Measurements from ENCODE around the gene TNFRSF17. TPM values are rescaled to one million over a fixed set of nuclear protein-coding genes. Genes with fewer than 3 reads are reported as not detected.

The TNFRSF17 gene
- total and polyA plus RNA-seq, 8 donors, result 0.24 to 1.2 (median 0.87) TPM; not detected in 4

GRCh38 chr16:11992586-11993524, 27.8 kb downstream of the TNFRSF17 start:
- Histone ChIP-seq H3K9me3 (no peaks in the 10 kb centered on the region), H3K27me3 (no peaks in the 10 kb centered on the region), H3K4me3 (no peak overlapping the region), H3K36me3 (no peaks in the 10 kb centered on the region), H3K27ac (no peak overlapping the region), H3K4me1 (peaks cover 0 to 56% of the 10 kb centered on the region in 2 donors)
- intact Hi-C loops (cut with DNase I), result no loop called here
- no peak for ATAC-seq
- no peak for TF ChIP-seq CTCF (IDR thresholded peaks at IDR 0.05)
- no peak for DNase-seq

GRCh38 chr16:11994143-11995119, 29.4 kb downstream of the TNFRSF17 start:
- TF ChIP-seq CTCF (IDR thresholded peaks at IDR 0.05), result no peak
- Histone ChIP-seq H3K36me3 (no peaks in the 10 kb centered on the region), H3K4me1 (peaks cover 0 to 50% of the 10 kb centered on the region in 2 donors), H3K27me3 (no peaks in the 10 kb centered on the region), H3K4me3 (no peak overlapping the region), H3K9me3 (no peaks in the 10 kb centered on the region), H3K27ac (peak overlapping the region; percentile 59 to 76)
- ATAC-seq (peak; percentile 92), DNase-seq (peak in 1 of 4 donors; percentile 80)
- intact Hi-C loops (cut with DNase I), result no loop called here

GRCh38 chr16:11996433-11997330, 31.7 kb downstream of the TNFRSF17 start:
- Histone ChIP-seq H3K36me3 (peaks cover 0 to 8% of the 10 kb centered on the region in 2 donors), H3K9me3 (no peaks in the 10 kb centered on the region), H3K4me1 (peaks cover 0 to 50% of the 10 kb centered on the region in 2 donors), H3K27ac (no peak overlapping the region), H3K4me3 (no peak overlapping the region), H3K27me3 (no peaks in the 10 kb centered on the region)
- no peak for TF ChIP-seq CTCF (IDR thresholded peaks at IDR 0.05)
- intact Hi-C loops (cut with DNase I), result no loop called here
- no peak for DNase-seq
- no peak for ATAC-seq

- intact Hi-C loops (cut with DNase I), result no loop called here
Observed at GRCh38 chr16:12000032-12000431, 35.0 kb downstream of the TNFRSF17 start.

More at GRCh38 chr16:12000032-12000431, 35.0 kb downstream of the TNFRSF17 start:
- no peak for TF ChIP-seq CTCF (IDR thresholded peaks at IDR 0.05)
- no peak overlapping the region for H3K4me3 ChIP-seq
- peaks cover 0 to 31% of the 10 kb centered on the region in 2 donors for H3K36me3 ChIP-seq
- no peak for DNase-seq
- no peak overlapping the region for H3K27ac ChIP-seq
- ATAC-seq, result no peak
- peaks cover 0 to 21% of the 10 kb centered on the region in 2 donors for H3K4me1 ChIP-seq
- H3K27me3 ChIP-seq, result no peaks in the 10 kb centered on the region
- H3K9me3 ChIP-seq, result no peaks in the 10 kb centered on the region

All from left lung (tissue), 10 donors.